H1 (cell line): ENCODE results near the gene MYRIP. TPM values are rescaled to one million over a fixed set of nuclear protein-coding genes. Genes with fewer than 3 reads are reported as not detected.

Experiments used
- ATF2 ChIP-seq: IDR thresholded peaks from 2 replicates; pipeline ENCODE4 v1.6.1; 2012; ENCODE audit warnings: low read length, inconsistent platforms
- CHD1 ChIP-seq: IDR thresholded peaks from 2 replicates; pipeline ENCODE4 v1.6.1; 2012; ENCODE audit warnings: low read depth, low read length, improper control_type of control experiment
- CHD7 ChIP-seq: fragments of 300-600 bp; sonication (generic); IDR thresholded peaks from 2 replicates; pipeline ENCODE4 v1.7.1; 2012; ENCODE audit warnings: low read length, moderate library complexity, mild to moderate bottlenecking, inconsistent platforms; ENCODE audit not compliant: insufficient replicate concordance
- CTBP2 ChIP-seq: IDR thresholded peaks from 2 replicates; pipeline ENCODE4 v1.7.0; 2011; ENCODE audit warnings: borderline replicate concordance, mild to moderate bottlenecking, moderate library complexity, mixed read lengths, low read length; ENCODE audit not compliant: insufficient read depth, insufficient read length
- E2F6 ChIP-seq: IDR thresholded peaks from 2 replicates; pipeline ENCODE4 v1.6.1; 2012; ENCODE audit warnings: inconsistent platforms
- EZH2 ChIP-seq: fragments of 200-600 bp; sonication (generic); IDR thresholded peaks from 2 replicates; pipeline ENCODE4 v1.7.1; 2012; ENCODE audit warnings: low read depth, mild to moderate bottlenecking, moderate library complexity, low read length, inconsistent platforms; ENCODE audit not compliant: severe bottlenecking
- RFX5 ChIP-seq: IDR thresholded peaks from 2 replicates; pipeline ENCODE4 v1.6.1; 2011; ENCODE audit warnings: low read depth, low read length, improper control_type of control experiment, borderline replicate concordance
- YY1 ChIP-seq: IDR thresholded peaks from 2 replicates; pipeline ENCODE4 v1.6.1; 2011; ENCODE audit warnings: low read depth, mild to moderate bottlenecking, low read length
- ZNF274 ChIP-seq: IDR thresholded peaks from 2 replicates; pipeline ENCODE4 v1.7.0; 2012; ENCODE audit warnings: low read length, borderline replicate concordance; ENCODE audit errors: extremely low read depth
- polyA plus RNA-seq, 7 experiments: library from polyadenylated mRNA; depleted of rRNA in 3 of 7; stranded (reverse) in 5 of 7; unstranded in 2 of 7; fragments of >200 nt in 5 of 7; fragments of 200-250 nt in 2 of 7; gene quantifications; 1 replicate in 5 of 7; 2 replicates in 1 of 7; 4 replicates in 1 of 7; pipeline versions ENCODE4 v1.2.1 to v1.2.3, GENCODE V29; 2011 to 2013; ENCODE audit warnings: missing spikeins in 2 of 7, mixed read lengths in 2 of 7
- total RNA-seq: library from RNA; stranded (reverse); fragmentation: NEBNext Ultra II Directional; extraction: Animal tissue kit (Norgen Biotek cat#: 25700); gene quantifications from 2 replicates; pipeline ENCODE4 v1.2.1, GENCODE V29; 2021

The MYRIP gene
- total and polyA plus RNA-seq, 2 of the 8 experiments (the other 6 are each of a cell fraction or from before 2014, with no cell fraction given): 0.54 to 4.3 TPM

GRCh38 chr3:40021338-40021737 lies 211.9 kb downstream of the MYRIP start (continued):
- TF ChIP-seq CHD7 (no peak), ATF2 (no peak), CHD1 (no peak), E2F6 (no peak), CTBP2 (no peak), RFX5 (no peak), ZNF274 (no peak), EZH2 (no peak), YY1 (no peak)
